K562 (cell line): ENCODE results near the gene ASF1B. TPM values are rescaled to one million over a fixed set of nuclear protein-coding genes. Genes with fewer than 3 reads are reported as not detected.

Experiments used
- CAMTA2 ChIP-seq: fragments of 250-450 bp; sonication (Bioruptor Pico); conservative IDR thresholded peaks from 2 replicates; pipeline ENCODE4 v1.5.1; 2022
- FIP1L1 ChIP-seq: fragments of 200-400 bp; formaldehyde crosslinking; IDR thresholded peaks from 2 replicates; pipeline ENCODE4 v1.6.1; 2018; ENCODE audit warnings: mild to moderate bottlenecking, low read depth, low read length; ENCODE audit not compliant: poor library complexity, severe bottlenecking
- FOXP1 ChIP-seq: sonication (generic); formaldehyde crosslinking; IDR thresholded peaks from 2 replicates; pipeline ENCODE4 v1.8.0; 2022; ENCODE audit warnings: mild to moderate bottlenecking, missing genetic modification reagents
- ILF3 ChIP-seq: fragments of 450-650 bp; IDR thresholded peaks from 2 replicates; pipeline ENCODE4 v1.6.1; 2018; ENCODE audit warnings: antibody characterized with exemption, mild to moderate bottlenecking, moderate library complexity, borderline replicate concordance
- MAFF ChIP-seq: IDR thresholded peaks from 2 replicates; pipeline ENCODE4 v1.6.1; 2012; ENCODE audit warnings: low read length, improper control_type of control experiment
- NBN ChIP-seq: fragments of 450-650 bp; IDR thresholded peaks from 2 replicates; pipeline ENCODE4 v1.6.1; 2016; ENCODE audit warnings: low read depth, mild to moderate bottlenecking
- NEUROD1 ChIP-seq: fragments of 150-350 bp; IDR thresholded peaks from 2 replicates; pipeline ENCODE4 v1.6.1; 2014; ENCODE audit warnings: borderline replicate concordance, low read length, low read depth; ENCODE audit not compliant: partially characterized antibody
- SMAD2 ChIP-seq: fragments of 150-350 bp; IDR thresholded peaks from 2 replicates; pipeline ENCODE4 v1.6.1; 2014; ENCODE audit warnings: low read depth, mild to moderate bottlenecking, low read length
- TAF15 ChIP-seq: fragments of 200-400 bp; formaldehyde crosslinking; IDR thresholded peaks from 2 replicates; pipeline ENCODE4 v1.6.1; 2017; ENCODE audit warnings: mild to moderate bottlenecking, low read depth, low read length, moderate library complexity
- TBL1XR1 ChIP-seq, 2 experiments: IDR thresholded peaks; 2 replicates each; pipeline ENCODE4 v1.6.1; 2012; ENCODE audit warnings: improper control_type of control experiment in 2 of 2, low read length in 2 of 2, mild to moderate bottlenecking in 1 of 2
- THRAP3 ChIP-seq: fragments of 450-650 bp; IDR thresholded peaks from 2 replicates; pipeline ENCODE4 v1.6.1; 2016; ENCODE audit warnings: mild to moderate bottlenecking, inconsistent platforms, borderline replicate concordance
- ZBTB33 ChIP-seq: sonication (generic); formaldehyde crosslinking; IDR thresholded peaks from 2 replicates; pipeline ENCODE4 v1.8.1; 2023; ENCODE audit warnings: mild to moderate bottlenecking, missing genetic modification reagents
- ZNF41 ChIP-seq: fragments of 250-450 bp; sonication (Bioruptor Pico); conservative IDR thresholded peaks from 2 replicates; pipeline ENCODE4 v1.4.0; 2020; ENCODE audit warnings: mild to moderate bottlenecking
- ZNF707 ChIP-seq: fragments of 250-450 bp; sonication (Bioruptor Pico); conservative IDR thresholded peaks from 2 replicates; pipeline ENCODE4 v1.8.0; 2022; ENCODE audit warnings: inconsistent platforms, mild to moderate bottlenecking, moderate library complexity
- polyA plus RNA-seq, 8 experiments: library from polyadenylated mRNA; depleted of rRNA in 4 of 8; stranded (reverse) in 5 of 8; unstranded in 3 of 8; fragments of >200 nt; fragmentation: Nextera tagmentation in 2 of 8; fragmentation: Illumina TruSeq in 1 of 8; extraction: Ambion mirVana in 2 of 8; extraction: Trizol in 1 of 8; gene quantifications; 2 replicates each; pipeline versions ENCODE4 v1.2.1 to v1.2.3, GENCODE V29; 2011 to 2014; ENCODE audit warnings: inconsistent platforms in 1 of 8, missing spikeins in 1 of 8
- total RNA-seq, 7 experiments: library from RNA; depleted of rRNA in 6 of 7; stranded (reverse); fragments of >200 nt in 6 of 7; fragmentation: Illumina TruSeq in 2 of 7; extraction: Trizol in 2 of 7; gene quantifications; 2 replicates each; pipeline versions ENCODE4 v1.2.1 to v1.2.3, GENCODE V29; 2011 to 2021; ENCODE audit warnings: low replicate concordance in 1 of 7
- TF ChIP-seq, protein P1 (sequence below), 2 experiments: fragments of 200-800 bp in 1 of 2; sonication (Bioruptor generic) in 1 of 2; sonication (generic) in 1 of 2; formaldehyde crosslinking in 1 of 2; IDR thresholded peaks in 1 of 2; conservative IDR thresholded peaks in 1 of 2; 2 replicates each; pipeline versions ENCODE4 v1.5.0 to v1.6.1; 2016 to 2020; ENCODE audit warnings: missing compliant biosample characterization in 1 of 2, missing genetic modification characterization in 1 of 2, missing genetic modification reagents in 1 of 2
- TF ChIP-seq, protein P2 (sequence below): sonication (generic); formaldehyde crosslinking; IDR thresholded peaks from 2 replicates; pipeline ENCODE4 v1.8.0; 2022; ENCODE audit warnings: mild to moderate bottlenecking, missing genetic modification reagents
- TF ChIP-seq, protein P3 (sequence below): sonication (generic); formaldehyde crosslinking; IDR thresholded peaks from 2 replicates; pipeline ENCODE4 v1.8.0; 2022; ENCODE audit warnings: missing genetic modification reagents, mild to moderate bottlenecking, moderate library complexity, borderline replicate concordance
- TF ChIP-seq, protein P4 (sequence below), 2 experiments: fragments of 450-650 bp; IDR thresholded peaks; 2 replicates each; pipeline ENCODE4 v1.6.1; 2018; ENCODE audit warnings: mild to moderate bottlenecking in 2 of 2, low read depth in 1 of 2; ENCODE audit not compliant: partially characterized antibody in 2 of 2

Gene ASF1B
- total and polyA plus RNA-seq, 9 of the 15 experiments (the other 6 are each of a cell fraction or from before 2014, with no cell fraction given) = 6.0 to 69.4 (median 53.3) TPM

- TF ChIP-seq, protein P1, sequence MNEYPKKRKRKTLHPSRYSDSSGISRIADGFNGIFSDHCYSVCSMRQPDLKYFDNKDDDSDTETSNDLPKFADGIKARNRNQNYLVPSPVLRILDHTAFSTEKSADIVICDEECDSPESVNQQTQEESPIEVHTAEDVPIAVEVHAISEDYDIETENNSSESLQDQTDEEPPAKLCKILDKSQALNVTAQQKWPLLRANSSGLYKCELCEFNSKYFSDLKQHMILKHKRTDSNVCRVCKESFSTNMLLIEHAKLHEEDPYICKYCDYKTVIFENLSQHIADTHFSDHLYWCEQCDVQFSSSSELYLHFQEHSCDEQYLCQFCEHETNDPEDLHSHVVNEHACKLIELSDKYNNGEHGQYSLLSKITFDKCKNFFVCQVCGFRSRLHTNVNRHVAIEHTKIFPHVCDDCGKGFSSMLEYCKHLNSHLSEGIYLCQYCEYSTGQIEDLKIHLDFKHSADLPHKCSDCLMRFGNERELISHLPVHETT (CRISPR knock-in tag; conservative IDR thresholded peaks at IDR 0.05 in 1 of 2, IDR thresholded peaks at IDR 0.05 in 1 of 2) = peak in 1 of 2 experiments; percentile 58; a peak in 1 of 4 replicates
- TF ChIP-seq NBN (peak; percentile 49; the same call in 1 of the 2 replicates), NEUROD1 (peak; percentile 45), TAF15 (no peak), ZNF707 (CRISPR knock-in tag) (no peak), ILF3 (no peak), FIP1L1 (no peak), THRAP3 (no peak), FOXP1 (CRISPR knock-in tag) (peak; percentile 62; the same call in 1 of the 2 replicates), SMAD2 (no peak), MAFF (no peak), CAMTA2 (CRISPR knock-in tag) (no peak), TBL1XR1 (IDR thresholded peaks at IDR 0.05; ENCODE audit: low read length in 2 of 2) (peak in 1 of 2 experiments; percentile 68; a peak in 1 of 4 replicates), ZBTB33 (CRISPR knock-in tag) (0 out of 2 replicates have a peak, but pooled peaks have one; percentile 36), ZNF41 (CRISPR knock-in tag) (no peak)
- TF ChIP-seq, protein P2, sequence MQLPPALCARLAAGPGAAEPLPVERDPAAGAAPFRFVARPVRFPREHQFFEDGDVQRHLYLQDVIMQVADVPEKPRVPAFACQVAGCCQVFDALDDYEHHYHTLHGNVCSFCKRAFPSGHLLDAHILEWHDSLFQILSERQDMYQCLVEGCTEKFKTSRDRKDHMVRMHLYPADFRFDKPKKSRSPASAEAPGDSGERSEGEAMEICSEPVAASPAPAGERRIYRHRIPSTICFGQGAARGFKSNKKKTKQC = peak; percentile 51; the same call in 1 of the 2 replicates
- TF ChIP-seq, protein P3, sequence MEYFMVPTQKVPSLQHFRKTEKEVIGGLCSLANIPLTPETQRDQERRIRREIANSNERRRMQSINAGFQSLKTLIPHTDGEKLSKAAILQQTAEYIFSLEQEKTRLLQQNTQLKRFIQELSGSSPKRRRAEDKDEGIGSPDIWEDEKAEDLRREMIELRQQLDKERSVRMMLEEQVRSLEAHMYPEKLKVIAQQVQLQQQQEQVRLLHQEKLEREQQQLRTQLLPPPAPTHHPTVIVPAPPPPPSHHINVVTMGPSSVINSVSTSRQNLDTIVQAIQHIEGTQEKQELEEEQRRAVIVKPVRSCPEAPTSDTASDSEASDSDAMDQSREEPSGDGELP = peak; percentile 85
- TF ChIP-seq, protein P4, sequence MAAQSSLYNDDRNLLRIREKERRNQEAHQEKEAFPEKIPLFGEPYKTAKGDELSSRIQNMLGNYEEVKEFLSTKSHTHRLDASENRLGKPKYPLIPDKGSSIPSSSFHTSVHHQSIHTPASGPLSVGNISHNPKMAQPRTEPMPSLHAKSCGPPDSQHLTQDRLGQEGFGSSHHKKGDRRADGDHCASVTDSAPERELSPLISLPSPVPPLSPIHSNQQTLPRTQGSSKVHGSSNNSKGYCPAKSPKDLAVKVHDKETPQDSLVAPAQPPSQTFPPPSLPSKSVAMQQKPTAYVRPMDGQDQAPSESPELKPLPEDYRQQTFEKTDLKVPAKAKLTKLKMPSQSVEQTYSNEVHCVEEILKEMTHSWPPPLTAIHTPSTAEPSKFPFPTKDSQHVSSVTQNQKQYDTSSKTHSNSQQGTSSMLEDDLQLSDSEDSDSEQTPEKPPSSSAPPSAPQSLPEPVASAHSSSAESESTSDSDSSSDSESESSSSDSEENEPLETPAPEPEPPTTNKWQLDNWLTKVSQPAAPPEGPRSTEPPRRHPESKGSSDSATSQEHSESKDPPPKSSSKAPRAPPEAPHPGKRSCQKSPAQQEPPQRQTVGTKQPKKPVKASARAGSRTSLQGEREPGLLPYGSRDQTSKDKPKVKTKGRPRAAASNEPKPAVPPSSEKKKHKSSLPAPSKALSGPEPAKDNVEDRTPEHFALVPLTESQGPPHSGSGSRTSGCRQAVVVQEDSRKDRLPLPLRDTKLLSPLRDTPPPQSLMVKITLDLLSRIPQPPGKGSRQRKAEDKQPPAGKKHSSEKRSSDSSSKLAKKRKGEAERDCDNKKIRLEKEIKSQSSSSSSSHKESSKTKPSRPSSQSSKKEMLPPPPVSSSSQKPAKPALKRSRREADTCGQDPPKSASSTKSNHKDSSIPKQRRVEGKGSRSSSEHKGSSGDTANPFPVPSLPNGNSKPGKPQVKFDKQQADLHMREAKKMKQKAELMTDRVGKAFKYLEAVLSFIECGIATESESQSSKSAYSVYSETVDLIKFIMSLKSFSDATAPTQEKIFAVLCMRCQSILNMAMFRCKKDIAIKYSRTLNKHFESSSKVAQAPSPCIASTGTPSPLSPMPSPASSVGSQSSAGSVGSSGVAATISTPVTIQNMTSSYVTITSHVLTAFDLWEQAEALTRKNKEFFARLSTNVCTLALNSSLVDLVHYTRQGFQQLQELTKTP (IDR thresholded peaks at IDR 0.05; ENCODE audit: low read depth in 1 of 2, partially characterized antibody in 2 of 2) = no peak
Measured at GRCh38 chr19:14113762-14114414, 22.5 kb downstream of the ASF1B start (continued).
